HEK293 (cell line): ENCODE results near the gene EEF2K.

ENCODE experiments used
- EGR2 ChIP-seq: fragments of 450-650 bp; formaldehyde crosslinking; IDR thresholded peaks from 2 replicates; pipeline ENCODE4 v1.5.1; 2016; ENCODE audit warnings: low read depth, missing biosample characterization, missing genetic modification characterization
- GLIS1 ChIP-seq: fragments of 450-650 bp; formaldehyde crosslinking; IDR thresholded peaks from 2 replicates; pipeline ENCODE4 v1.5.1; 2016; ENCODE audit warnings: missing biosample characterization, missing genetic modification characterization
- HOXD13 ChIP-seq: sonication (generic); formaldehyde crosslinking; IDR thresholded peaks from 2 replicates; pipeline ENCODE4 v1.8.0; 2022; ENCODE audit warnings: missing genetic modification reagents, borderline replicate concordance
- KLF16 ChIP-seq: fragments of 450-650 bp; formaldehyde crosslinking; IDR thresholded peaks from 2 replicates; pipeline ENCODE4 v1.5.1; 2017; ENCODE audit warnings: missing biosample characterization, missing genetic modification characterization
- KLF9 ChIP-seq: fragments of 450-650 bp; formaldehyde crosslinking; IDR thresholded peaks from 2 replicates; pipeline ENCODE4 v1.5.1; 2016; ENCODE audit warnings: missing biosample characterization, missing genetic modification characterization, low read depth
- REPIN1 ChIP-seq: fragments of 450-650 bp; formaldehyde crosslinking; IDR thresholded peaks from 2 replicates; pipeline ENCODE4 v1.5.1; 2017; ENCODE audit warnings: missing biosample characterization, missing genetic modification characterization, low read depth
- SP2 ChIP-seq: fragments of 450-650 bp; formaldehyde crosslinking; IDR thresholded peaks from 2 replicates; pipeline ENCODE4 v1.5.1; 2016; ENCODE audit warnings: missing biosample characterization, missing genetic modification characterization
- SP3 ChIP-seq: fragments of 450-650 bp; formaldehyde crosslinking; IDR thresholded peaks from 2 replicates; pipeline ENCODE4 v1.5.1; 2016; ENCODE audit warnings: missing biosample characterization, missing genetic modification characterization
- WT1 ChIP-seq: fragments of 450-650 bp; formaldehyde crosslinking; IDR thresholded peaks from 2 replicates; pipeline ENCODE4 v1.5.1; 2016; ENCODE audit warnings: missing biosample characterization, missing genetic modification characterization
- YY2 ChIP-seq: fragments of 450-650 bp; formaldehyde crosslinking; IDR thresholded peaks from 2 replicates; pipeline ENCODE4 v1.5.1; 2016; ENCODE audit warnings: missing biosample characterization, missing genetic modification characterization
- ZBTB1 ChIP-seq: fragments of 450-650 bp; formaldehyde crosslinking; IDR thresholded peaks from 2 replicates; pipeline ENCODE4 v1.5.1; 2016; ENCODE audit warnings: missing biosample characterization, missing genetic modification characterization
- ZBTB21 ChIP-seq: fragments of 450-650 bp; formaldehyde crosslinking; IDR thresholded peaks from 2 replicates; pipeline ENCODE4 v1.5.1; 2017; ENCODE audit warnings: missing biosample characterization, missing genetic modification characterization
- ZIC2 ChIP-seq: fragments of 450-650 bp; formaldehyde crosslinking; IDR thresholded peaks from 2 replicates; pipeline ENCODE4 v1.5.1; 2016; ENCODE audit warnings: missing biosample characterization, missing genetic modification characterization
- ZNF202 ChIP-seq: fragments of 450-650 bp; formaldehyde crosslinking; IDR thresholded peaks from 2 replicates; pipeline ENCODE4 v1.5.1; 2016; ENCODE audit warnings: missing biosample characterization, missing genetic modification characterization, borderline replicate concordance
- ZNF366 ChIP-seq: fragments of 450-650 bp; formaldehyde crosslinking; conservative IDR thresholded peaks from 2 replicates; pipeline ENCODE4 v1.5.1; 2016; ENCODE audit warnings: missing biosample characterization, missing genetic modification characterization
- ZNF394 ChIP-seq: fragments of 450-650 bp; formaldehyde crosslinking; IDR thresholded peaks from 2 replicates; pipeline ENCODE4 v1.5.1; 2016; ENCODE audit warnings: missing biosample characterization, missing genetic modification characterization, mild to moderate bottlenecking, moderate library complexity, borderline replicate concordance
- ZNF416 ChIP-seq: fragments of 450-650 bp; formaldehyde crosslinking; IDR thresholded peaks from 2 replicates; pipeline ENCODE4 v1.5.1; 2016; ENCODE audit warnings: missing biosample characterization, missing genetic modification characterization
- ZNF423 ChIP-seq: fragments of 450-650 bp; formaldehyde crosslinking; IDR thresholded peaks from 2 replicates; pipeline ENCODE4 v1.5.1; 2016; ENCODE audit warnings: missing biosample characterization, missing genetic modification characterization
- ZNF514 ChIP-seq: fragments of 450-650 bp; formaldehyde crosslinking; IDR thresholded peaks from 2 replicates; pipeline ENCODE4 v1.5.1; 2016; ENCODE audit warnings: missing biosample characterization, missing genetic modification characterization
- ZNF521 ChIP-seq: fragments of 450-650 bp; formaldehyde crosslinking; IDR thresholded peaks from 2 replicates; pipeline ENCODE4 v1.5.1; 2017; ENCODE audit warnings: missing biosample characterization, mild to moderate bottlenecking, missing genetic modification characterization
- ZNF629 ChIP-seq: fragments of 450-650 bp; formaldehyde crosslinking; IDR thresholded peaks from 2 replicates; pipeline ENCODE4 v1.5.1; 2017; ENCODE audit warnings: missing biosample characterization, missing genetic modification characterization
- ZNF654 ChIP-seq: fragments of 450-650 bp; formaldehyde crosslinking; IDR thresholded peaks from 2 replicates; pipeline ENCODE4 v1.5.1; 2016; ENCODE audit warnings: low read depth, missing biosample characterization, missing genetic modification characterization
- ZNF843 ChIP-seq: fragments of 450-650 bp; formaldehyde crosslinking; IDR thresholded peaks from 2 replicates; pipeline ENCODE4 v1.5.1; 2016; ENCODE audit warnings: missing biosample characterization, missing genetic modification characterization
- ZXDB ChIP-seq: fragments of 450-650 bp; formaldehyde crosslinking; IDR thresholded peaks from 2 replicates; pipeline ENCODE4 v1.5.1; 2016; ENCODE audit warnings: missing biosample characterization, missing genetic modification characterization
- TF ChIP-seq, protein P1 (sequence below): fragments of 450-650 bp; formaldehyde crosslinking; IDR thresholded peaks from 2 replicates; pipeline ENCODE4; 2016; ENCODE audit warnings: missing biosample characterization, missing genetic modification characterization
- TF ChIP-seq, protein P2 (sequence below): fragments of 450-650 bp; IDR thresholded peaks from 2 replicates; pipeline ENCODE4 v1.5.1; 2018; ENCODE audit warnings: missing biosample characterization, missing genetic modification characterization
- TF ChIP-seq, protein P3 (sequence below): fragments of 450-650 bp; formaldehyde crosslinking; IDR thresholded peaks from 2 replicates; pipeline ENCODE4 v1.5.1; 2016; ENCODE audit warnings: missing biosample characterization, missing genetic modification characterization
- TF ChIP-seq, protein P4 (sequence below): sonication (generic); formaldehyde crosslinking; IDR thresholded peaks from 2 replicates; pipeline ENCODE4 v1.8.1; 2022; ENCODE audit warnings: mild to moderate bottlenecking, moderate library complexity, missing genetic modification reagents
- TF ChIP-seq, protein P5 (sequence below): fragments of 450-650 bp; formaldehyde crosslinking; IDR thresholded peaks from 2 replicates; pipeline ENCODE4 v1.5.1; 2017; ENCODE audit warnings: missing biosample characterization, missing genetic modification characterization
- TF ChIP-seq, protein P6 (sequence below): fragments of 450-650 bp; formaldehyde crosslinking; IDR thresholded peaks from 2 replicates; pipeline ENCODE4 v1.5.1; 2016; ENCODE audit warnings: missing biosample characterization, missing genetic modification characterization, low read depth

Gene EEF2K

DNA sequence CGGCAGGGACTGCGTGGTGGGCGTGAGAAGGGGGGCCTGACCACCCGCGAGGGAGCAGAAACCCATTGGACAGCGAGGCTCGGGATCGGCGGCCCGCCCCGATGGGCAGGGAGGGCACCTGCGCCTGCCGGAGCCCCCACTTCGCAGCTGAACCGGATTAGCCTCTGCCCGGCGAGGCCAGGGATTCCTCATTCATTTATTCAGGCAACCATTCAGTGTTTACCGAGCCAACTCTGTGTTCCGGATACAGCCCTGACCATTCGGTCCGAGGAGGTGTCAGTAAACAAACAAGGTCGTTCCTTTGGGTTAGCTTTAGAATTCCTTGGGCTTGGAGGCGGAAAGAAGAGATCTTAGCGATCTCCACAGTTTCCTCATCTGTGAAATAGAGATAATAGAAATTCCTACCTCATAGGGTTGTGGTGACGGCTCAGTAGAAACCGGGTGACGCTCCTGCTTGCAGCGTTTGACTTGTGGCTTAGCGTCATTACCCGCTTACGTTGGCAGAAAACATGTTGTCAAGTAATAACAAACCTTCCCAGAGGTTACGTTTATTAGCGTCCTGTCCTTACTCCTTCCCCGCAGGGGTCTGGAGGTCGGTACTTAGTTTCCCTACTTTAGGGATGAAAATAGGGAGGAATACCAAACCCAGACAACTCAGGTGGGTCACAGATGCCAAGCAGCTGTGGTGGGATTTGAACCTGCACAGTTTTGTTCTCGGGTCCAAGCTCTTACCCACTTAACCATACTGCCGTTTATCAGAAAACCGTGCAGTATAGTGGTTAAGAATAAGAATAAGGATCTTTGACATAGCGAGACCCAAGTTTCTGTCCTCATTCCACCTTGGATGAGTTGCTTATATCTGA is 92.0 kb downstream of the EEF2K start (continued):
- TF ChIP-seq ZNF416 = no peak
- no peak; the same call in 1 of the 2 replicates for TF ChIP-seq GLIS1
- TF ChIP-seq, protein P1, sequence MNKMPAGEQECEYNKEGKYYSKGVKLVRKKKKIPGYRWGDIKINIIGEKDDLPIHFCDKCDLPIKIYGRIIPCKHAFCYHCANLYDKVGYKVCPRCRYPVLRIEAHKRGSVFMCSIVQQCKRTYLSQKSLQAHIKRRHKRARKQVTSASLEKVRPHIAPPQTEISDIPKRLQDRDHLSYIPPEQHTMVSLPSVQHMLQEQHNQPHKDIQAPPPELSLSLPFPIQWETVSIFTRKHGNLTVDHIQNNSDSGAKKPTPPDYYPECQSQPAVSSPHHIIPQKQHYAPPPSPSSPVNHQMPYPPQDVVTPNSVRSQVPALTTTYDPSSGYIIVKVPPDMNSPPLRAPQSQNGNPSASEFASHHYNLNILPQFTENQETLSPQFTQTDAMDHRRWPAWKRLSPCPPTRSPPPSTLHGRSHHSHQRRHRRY (tag by site-specific recombination) = no peak
- no peak for TF ChIP-seq ZNF202 (tag by site-specific recombination)
- TF ChIP-seq ZNF394 (tag by site-specific recombination) = peak; percentile 45; the same call in 1 of the 2 replicates
- TF ChIP-seq ZNF521 (tag by site-specific recombination) = no peak
- TF ChIP-seq ZBTB21 = peak; percentile 97
- TF ChIP-seq REPIN1 = peak; percentile 83; the same call in 1 of the 2 replicates
- TF ChIP-seq ZBTB1 = no peak
- TF ChIP-seq WT1 = peak; percentile 69; the same call in 1 of the 2 replicates
- TF ChIP-seq KLF9 (tag by site-specific recombination) = peak; percentile 41; the same call in 1 of the 2 replicates
- TF ChIP-seq HOXD13 (CRISPR knock-in tag) = peak; percentile 27; the same call in 1 of the 2 replicates
- TF ChIP-seq, protein P2, sequence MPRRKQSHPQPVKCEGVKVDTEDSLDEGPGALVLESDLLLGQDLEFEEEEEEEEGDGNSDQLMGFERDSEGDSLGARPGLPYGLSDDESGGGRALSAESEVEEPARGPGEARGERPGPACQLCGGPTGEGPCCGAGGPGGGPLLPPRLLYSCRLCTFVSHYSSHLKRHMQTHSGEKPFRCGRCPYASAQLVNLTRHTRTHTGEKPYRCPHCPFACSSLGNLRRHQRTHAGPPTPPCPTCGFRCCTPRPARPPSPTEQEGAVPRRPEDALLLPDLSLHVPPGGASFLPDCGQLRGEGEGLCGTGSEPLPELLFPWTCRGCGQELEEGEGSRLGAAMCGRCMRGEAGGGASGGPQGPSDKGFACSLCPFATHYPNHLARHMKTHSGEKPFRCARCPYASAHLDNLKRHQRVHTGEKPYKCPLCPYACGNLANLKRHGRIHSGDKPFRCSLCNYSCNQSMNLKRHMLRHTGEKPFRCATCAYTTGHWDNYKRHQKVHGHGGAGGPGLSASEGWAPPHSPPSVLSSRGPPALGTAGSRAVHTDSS (tag by site-specific recombination) = peak; percentile 71
- peak; percentile 76 for TF ChIP-seq ZXDB (tag by site-specific recombination)
- TF ChIP-seq ZNF514 (tag by site-specific recombination) = no peak
- TF ChIP-seq ZNF654 (tag by site-specific recombination) = 0 out of 2 replicates have a peak, but pooled peaks have one; percentile 13
- no peak for TF ChIP-seq YY2 (tag by site-specific recombination)
- TF ChIP-seq ZNF423 (tag by site-specific recombination) = no peak
- TF ChIP-seq, protein P3, sequence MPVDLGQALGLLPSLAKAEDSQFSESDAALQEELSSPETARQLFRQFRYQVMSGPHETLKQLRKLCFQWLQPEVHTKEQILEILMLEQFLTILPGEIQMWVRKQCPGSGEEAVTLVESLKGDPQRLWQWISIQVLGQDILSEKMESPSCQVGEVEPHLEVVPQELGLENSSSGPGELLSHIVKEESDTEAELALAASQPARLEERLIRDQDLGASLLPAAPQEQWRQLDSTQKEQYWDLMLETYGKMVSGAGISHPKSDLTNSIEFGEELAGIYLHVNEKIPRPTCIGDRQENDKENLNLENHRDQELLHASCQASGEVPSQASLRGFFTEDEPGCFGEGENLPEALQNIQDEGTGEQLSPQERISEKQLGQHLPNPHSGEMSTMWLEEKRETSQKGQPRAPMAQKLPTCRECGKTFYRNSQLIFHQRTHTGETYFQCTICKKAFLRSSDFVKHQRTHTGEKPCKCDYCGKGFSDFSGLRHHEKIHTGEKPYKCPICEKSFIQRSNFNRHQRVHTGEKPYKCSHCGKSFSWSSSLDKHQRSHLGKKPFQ (tag by site-specific recombination) = peak; percentile 74; the same call in 1 of the 2 replicates
- TF ChIP-seq ZNF629 (tag by site-specific recombination) = peak; percentile 99
- no peak; the same call in 1 of the 2 replicates for TF ChIP-seq EGR2 (tag by site-specific recombination)
- TF ChIP-seq ZNF366 (tag by site-specific recombination) = peak; percentile 93
- TF ChIP-seq SP2 = peak; percentile 70
- TF ChIP-seq, protein P4, sequence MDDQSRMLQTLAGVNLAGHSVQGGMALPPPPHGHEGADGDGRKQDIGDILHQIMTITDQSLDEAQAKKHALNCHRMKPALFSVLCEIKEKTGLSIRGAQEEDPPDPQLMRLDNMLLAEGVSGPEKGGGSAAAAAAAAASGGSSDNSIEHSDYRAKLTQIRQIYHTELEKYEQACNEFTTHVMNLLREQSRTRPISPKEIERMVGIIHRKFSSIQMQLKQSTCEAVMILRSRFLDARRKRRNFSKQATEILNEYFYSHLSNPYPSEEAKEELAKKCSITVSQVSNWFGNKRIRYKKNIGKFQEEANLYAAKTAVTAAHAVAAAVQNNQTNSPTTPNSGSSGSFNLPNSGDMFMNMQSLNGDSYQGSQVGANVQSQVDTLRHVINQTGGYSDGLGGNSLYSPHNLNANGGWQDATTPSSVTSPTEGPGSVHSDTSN (CRISPR knock-in tag) = 0 out of 2 replicates have a peak, but pooled peaks have one; percentile 53
- peak; percentile 68; the same call in 1 of the 2 replicates for TF ChIP-seq ZNF843 (tag by site-specific recombination)
- TF ChIP-seq, protein P5, sequence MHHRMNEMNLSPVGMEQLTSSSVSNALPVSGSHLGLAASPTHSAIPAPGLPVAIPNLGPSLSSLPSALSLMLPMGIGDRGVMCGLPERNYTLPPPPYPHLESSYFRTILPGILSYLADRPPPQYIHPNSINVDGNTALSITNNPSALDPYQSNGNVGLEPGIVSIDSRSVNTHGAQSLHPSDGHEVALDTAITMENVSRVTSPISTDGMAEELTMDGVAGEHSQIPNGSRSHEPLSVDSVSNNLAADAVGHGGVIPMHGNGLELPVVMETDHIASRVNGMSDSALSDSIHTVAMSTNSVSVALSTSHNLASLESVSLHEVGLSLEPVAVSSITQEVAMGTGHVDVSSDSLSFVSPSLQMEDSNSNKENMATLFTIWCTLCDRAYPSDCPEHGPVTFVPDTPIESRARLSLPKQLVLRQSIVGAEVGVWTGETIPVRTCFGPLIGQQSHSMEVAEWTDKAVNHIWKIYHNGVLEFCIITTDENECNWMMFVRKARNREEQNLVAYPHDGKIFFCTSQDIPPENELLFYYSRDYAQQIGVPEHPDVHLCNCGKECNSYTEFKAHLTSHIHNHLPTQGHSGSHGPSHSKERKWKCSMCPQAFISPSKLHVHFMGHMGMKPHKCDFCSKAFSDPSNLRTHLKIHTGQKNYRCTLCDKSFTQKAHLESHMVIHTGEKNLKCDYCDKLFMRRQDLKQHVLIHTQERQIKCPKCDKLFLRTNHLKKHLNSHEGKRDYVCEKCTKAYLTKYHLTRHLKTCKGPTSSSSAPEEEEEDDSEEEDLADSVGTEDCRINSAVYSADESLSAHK (tag by site-specific recombination) = 0 out of 2 replicates have a peak, but pooled peaks have one; percentile 38
- TF ChIP-seq, protein P6, sequence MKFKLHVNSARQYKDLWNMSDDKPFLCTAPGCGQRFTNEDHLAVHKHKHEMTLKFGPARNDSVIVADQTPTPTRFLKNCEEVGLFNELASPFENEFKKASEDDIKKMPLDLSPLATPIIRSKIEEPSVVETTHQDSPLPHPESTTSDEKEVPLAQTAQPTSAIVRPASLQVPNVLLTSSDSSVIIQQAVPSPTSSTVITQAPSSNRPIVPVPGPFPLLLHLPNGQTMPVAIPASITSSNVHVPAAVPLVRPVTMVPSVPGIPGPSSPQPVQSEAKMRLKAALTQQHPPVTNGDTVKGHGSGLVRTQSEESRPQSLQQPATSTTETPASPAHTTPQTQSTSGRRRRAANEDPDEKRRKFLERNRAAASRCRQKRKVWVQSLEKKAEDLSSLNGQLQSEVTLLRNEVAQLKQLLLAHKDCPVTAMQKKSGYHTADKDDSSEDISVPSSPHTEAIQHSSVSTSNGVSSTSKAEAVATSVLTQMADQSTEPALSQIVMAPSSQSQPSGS (tag by site-specific recombination) = peak; percentile 64; the same call in 1 of the 2 replicates
- peak; percentile 57 for TF ChIP-seq ZIC2
- TF ChIP-seq SP3 = peak; percentile 6
- peak; percentile 60; the same call in 1 of the 2 replicates for TF ChIP-seq KLF16
